Left ventricle myocardium inferior (tissue), 1 donor: ENCODE data around the gene PIK3C3. TPM values are rescaled to one million over a fixed set of nuclear protein-coding genes. Genes with fewer than 3 reads are reported as not detected.

Experiments
- DNase-seq: peaks from one replicate; pipeline ENCODE4 v3.0.0-alpha.2; 2020
- H3K27ac ChIP-seq: fragments of 200-600 bp; replicated peaks from 2 replicates; pipeline ENCODE4 v1.8.0; 2021
- H3K27me3 ChIP-seq: fragments of 200-600 bp; 2 replicates; pipeline ENCODE4 v1.8.0; 2021; ENCODE audit warnings: low read depth
- H3K36me3 ChIP-seq: fragments of 200-600 bp; 2 replicates; pipeline ENCODE4 v1.8.0; 2021
- H3K4me1 ChIP-seq: fragments of 200-600 bp; 2 replicates; pipeline ENCODE4 v1.8.0; 2021
- H3K4me3 ChIP-seq: fragments of 200-600 bp; 2 replicates; pipeline ENCODE4 v1.8.0; 2021; ENCODE audit warnings: mild to moderate bottlenecking, moderate library complexity
- H3K9me3 ChIP-seq: fragments of 200-600 bp; replicated peaks from 2 replicates; pipeline ENCODE4 v1.8.0; 2021
- CTCF ChIP-seq: fragments of 200-600 bp; IDR thresholded peaks from 2 replicates; pipeline ENCODE4 v1.8.0; 2021; ENCODE audit warnings: antibody characterized with exemption, mild to moderate bottlenecking, borderline replicate concordance
- intact Hi-C: fragments of 100-400 bp; cut with micrococcal nuclease; formaldehyde crosslinking; loops from one replicate; pipeline ENCODE4 v1.11.0; 2022
- total RNA-seq: library from RNA; stranded (reverse); fragmentation: NEBNext Ultra II Directional; extraction: Animal tissue kit (Norgen Biotek cat#: 25700); gene quantifications from one replicate; pipeline ENCODE4 v1.2.1, GENCODE V29; 2021
- donor health status: DM: no; HTN: yes; CAD: no; lungs with severe emphysema.

The PIK3C3 gene
- total RNA-seq, 1 donor from 2014 or later = 33.2 TPM

- H3K4me1 ChIP-seq = peaks cover 46% of the 10 kb centered on the region
- H3K27ac ChIP-seq = no peak overlapping the region
- H3K9me3 ChIP-seq = no peaks in the 10 kb centered on the region
- no peak for DNase-seq
- TF ChIP-seq CTCF = no peak
- intact Hi-C loops = no loop called here
- peaks cover 33% of the 10 kb centered on the region for H3K36me3 ChIP-seq
- H3K27me3 ChIP-seq = no peaks in the 10 kb centered on the region
- no peak overlapping the region for H3K4me3 ChIP-seq
These were observed 11.9 kb downstream of the PIK3C3 start for GRCh38 chr18:41966943-41967342.

GRCh38 chr18:41967680-41968079 lies 12.6 kb downstream of the PIK3C3 start:
- H3K9me3 ChIP-seq = no peaks in the 10 kb centered on the region
- no peak for TF ChIP-seq CTCF
- H3K36me3 ChIP-seq = peaks cover 29% of the 10 kb centered on the region
- intact Hi-C loops = no loop called here
- H3K4me3 ChIP-seq = no peak overlapping the region
- H3K4me1 ChIP-seq = peaks cover 46% of the 10 kb centered on the region
- H3K27ac ChIP-seq = no peak overlapping the region
- DNase-seq = no peak
- H3K27me3 ChIP-seq = no peaks in the 10 kb centered on the region

- H3K4me3 ChIP-seq = no peak overlapping the region
- no peak overlapping the region for H3K27ac ChIP-seq
- no peaks in the 10 kb centered on the region for H3K9me3 ChIP-seq
- peaks cover 18% of the 10 kb centered on the region for H3K36me3 ChIP-seq
- no peak for TF ChIP-seq CTCF
- no peaks in the 10 kb centered on the region for H3K27me3 ChIP-seq
- no peak for DNase-seq
- intact Hi-C loops = no loop called here
- peaks cover 35% of the 10 kb centered on the region for H3K4me1 ChIP-seq
These were observed 14.8 kb downstream of the PIK3C3 start for GRCh38 chr18:41969881-41970280.

GRCh38 chr18:41972067-41972925 lies 17.3 kb downstream of the PIK3C3 start:
- no peaks in the 10 kb centered on the region for H3K27me3 ChIP-seq
- no peak overlapping the region for H3K4me3 ChIP-seq
- DNase-seq = no peak
- H3K36me3 ChIP-seq = peaks cover 22% of the 10 kb centered on the region
- intact Hi-C loops = no loop called here
- H3K4me1 ChIP-seq = peaks cover 11% of the 10 kb centered on the region
- H3K27ac ChIP-seq = no peak overlapping the region
- no peak for TF ChIP-seq CTCF
- no peaks in the 10 kb centered on the region for H3K9me3 ChIP-seq

GRCh38 chr18:41973983-41974382 lies 18.9 kb downstream of the PIK3C3 start:
- Histone ChIP-seq H3K27ac (no peak overlapping the region), H3K36me3 (peaks cover 26% of the 10 kb centered on the region), H3K27me3 (no peaks in the 10 kb centered on the region), H3K9me3 (no peaks in the 10 kb centered on the region), H3K4me1 (no peaks in the 10 kb centered on the region), H3K4me3 (no peak overlapping the region)
- no peak for DNase-seq
- TF ChIP-seq CTCF = no peak
- intact Hi-C loops = no loop called here
